EL (cell line): ENCODE data around the gene PIKFYVE.
"Not testable (repeated sequence)": the region's sequence is repeated elsewhere in the genome, so short reads cannot be mapped to it uniquely, and the experiment has no call there.

Experiments
- DNase-seq: peaks from one replicate; pipeline ENCODE4 v3.0.0-alpha.2; 2016

Gene PIKFYVE, protein sequence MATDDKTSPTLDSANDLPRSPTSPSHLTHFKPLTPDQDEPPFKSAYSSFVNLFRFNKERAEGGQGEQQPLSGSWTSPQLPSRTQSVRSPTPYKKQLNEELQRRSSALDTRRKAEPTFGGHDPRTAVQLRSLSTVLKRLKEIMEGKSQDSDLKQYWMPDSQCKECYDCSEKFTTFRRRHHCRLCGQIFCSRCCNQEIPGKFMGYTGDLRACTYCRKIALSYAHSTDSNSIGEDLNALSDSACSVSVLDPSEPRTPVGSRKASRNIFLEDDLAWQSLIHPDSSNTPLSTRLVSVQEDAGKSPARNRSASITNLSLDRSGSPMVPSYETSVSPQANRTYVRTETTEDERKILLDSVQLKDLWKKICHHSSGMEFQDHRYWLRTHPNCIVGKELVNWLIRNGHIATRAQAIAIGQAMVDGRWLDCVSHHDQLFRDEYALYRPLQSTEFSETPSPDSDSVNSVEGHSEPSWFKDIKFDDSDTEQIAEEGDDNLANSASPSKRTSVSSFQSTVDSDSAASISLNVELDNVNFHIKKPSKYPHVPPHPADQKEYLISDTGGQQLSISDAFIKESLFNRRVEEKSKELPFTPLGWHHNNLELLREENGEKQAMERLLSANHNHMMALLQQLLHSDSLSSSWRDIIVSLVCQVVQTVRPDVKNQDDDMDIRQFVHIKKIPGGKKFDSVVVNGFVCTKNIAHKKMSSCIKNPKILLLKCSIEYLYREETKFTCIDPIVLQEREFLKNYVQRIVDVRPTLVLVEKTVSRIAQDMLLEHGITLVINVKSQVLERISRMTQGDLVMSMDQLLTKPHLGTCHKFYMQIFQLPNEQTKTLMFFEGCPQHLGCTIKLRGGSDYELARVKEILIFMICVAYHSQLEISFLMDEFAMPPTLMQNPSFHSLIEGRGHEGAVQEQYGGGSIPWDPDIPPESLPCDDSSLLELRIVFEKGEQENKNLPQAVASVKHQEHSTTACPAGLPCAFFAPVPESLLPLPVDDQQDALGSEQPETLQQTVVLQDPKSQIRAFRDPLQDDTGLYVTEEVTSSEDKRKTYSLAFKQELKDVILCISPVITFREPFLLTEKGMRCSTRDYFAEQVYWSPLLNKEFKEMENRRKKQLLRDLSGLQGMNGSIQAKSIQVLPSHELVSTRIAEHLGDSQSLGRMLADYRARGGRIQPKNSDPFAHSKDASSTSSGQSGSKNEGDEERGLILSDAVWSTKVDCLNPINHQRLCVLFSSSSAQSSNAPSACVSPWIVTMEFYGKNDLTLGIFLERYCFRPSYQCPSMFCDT (N-terminal part only)

DNA sequence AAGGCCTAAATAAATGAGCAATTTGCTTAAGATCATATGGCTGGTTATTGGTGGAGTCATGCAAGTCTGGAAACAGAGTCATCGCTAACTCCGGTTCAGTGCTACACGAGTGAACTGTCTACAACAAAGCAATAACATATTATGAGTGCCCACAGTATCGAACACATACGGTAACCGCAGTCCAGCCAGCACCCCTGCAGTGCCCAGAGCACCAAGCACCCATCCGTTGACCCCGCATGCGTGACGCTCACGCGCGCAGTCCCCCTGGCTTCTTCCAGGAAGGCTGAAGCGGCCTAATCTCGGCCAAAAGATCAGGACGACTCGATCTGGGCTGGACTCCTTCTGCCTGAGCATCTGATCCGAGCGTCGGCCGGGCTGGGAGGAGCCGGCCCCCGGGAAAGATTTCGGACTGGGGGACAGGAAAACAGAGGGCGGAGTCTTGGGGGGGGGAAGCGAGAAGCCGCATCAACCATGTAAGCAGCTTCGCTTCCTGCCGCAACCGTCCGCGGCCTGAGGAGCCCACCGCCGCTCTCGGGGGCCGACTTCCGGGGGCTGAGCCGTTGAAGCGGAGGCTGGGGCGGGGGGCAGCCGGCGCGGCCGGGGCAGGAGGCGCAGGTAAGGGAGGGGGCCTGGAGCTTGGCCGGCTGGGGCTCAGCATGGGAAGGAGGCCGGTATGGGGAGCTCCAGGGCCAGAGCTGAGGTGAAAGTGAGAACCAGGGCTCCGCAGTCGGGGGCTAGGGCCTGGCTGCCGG, at the start of gene PIKFYVE:
Gene PIKFYVE (plus strand): TSS at position 455 of the 752 bp plus-strand sequence. CDS start 5,265 bp downstream, outside the sequence.
- DNase-seq = peak; percentile 99

DNA sequence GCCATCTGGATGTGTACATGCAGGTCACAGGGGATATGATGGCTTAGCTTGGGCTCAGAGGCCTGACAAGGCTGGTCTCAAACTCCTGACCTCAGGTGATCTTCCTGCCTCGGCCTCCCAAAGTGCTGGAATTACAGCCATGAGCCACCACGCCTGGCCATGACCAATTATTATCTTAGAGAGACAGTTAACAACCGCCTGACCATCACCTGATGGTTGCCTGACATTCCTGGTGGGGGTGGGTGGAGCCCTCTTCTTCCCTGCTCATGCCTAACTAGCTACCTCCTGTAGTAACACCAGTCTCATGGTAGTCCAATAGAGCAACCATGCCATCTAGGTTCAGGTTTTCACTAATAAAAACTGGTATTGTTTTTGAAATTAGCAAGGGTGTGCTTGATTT, 44.2 kb upstream of the PIKFYVE start:
- not testable (repeated sequence) for DNase-seq

DNA sequence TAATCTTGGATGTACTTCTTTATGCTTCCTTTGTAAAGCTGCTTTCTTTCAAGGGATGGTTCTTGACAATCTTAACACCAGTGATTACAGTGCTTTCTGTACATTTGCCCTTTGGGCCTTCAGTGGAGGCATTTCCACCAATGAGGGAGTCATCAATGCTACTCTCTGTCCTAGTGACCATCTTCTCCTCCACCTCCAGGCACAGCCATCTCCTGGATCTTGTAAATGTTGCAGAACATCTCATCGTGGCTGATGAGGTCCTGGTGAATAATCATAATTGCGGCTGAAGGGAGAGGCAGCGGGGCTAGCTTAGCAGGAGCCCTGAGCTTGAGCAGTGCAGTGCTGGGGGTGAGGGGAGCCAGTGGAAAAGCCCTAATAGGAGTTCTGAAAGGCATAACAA, 43.7 kb upstream of the PIKFYVE start:
- DNase-seq = peak; percentile 69

DNA sequence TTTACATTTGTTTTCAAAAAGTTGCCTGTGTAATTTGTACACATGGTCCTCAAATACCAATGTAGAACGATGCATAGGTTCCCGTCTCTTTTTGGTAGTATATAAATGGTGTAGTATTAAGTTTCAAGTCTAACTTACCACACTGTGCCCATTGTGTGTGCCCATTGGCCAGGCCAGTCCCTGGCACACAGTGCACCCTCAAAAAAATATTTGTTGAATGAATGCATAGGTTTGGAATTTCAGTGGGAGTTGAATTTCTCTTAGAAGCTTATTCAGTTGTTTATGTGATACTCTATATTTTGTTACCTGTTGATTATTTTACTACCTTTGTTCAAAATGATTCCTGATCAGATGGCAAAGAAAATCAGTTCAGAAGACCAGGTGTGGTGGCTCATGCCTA, 41.3 kb upstream of the PIKFYVE start:
- peak; percentile 36 for DNase-seq

DNA sequence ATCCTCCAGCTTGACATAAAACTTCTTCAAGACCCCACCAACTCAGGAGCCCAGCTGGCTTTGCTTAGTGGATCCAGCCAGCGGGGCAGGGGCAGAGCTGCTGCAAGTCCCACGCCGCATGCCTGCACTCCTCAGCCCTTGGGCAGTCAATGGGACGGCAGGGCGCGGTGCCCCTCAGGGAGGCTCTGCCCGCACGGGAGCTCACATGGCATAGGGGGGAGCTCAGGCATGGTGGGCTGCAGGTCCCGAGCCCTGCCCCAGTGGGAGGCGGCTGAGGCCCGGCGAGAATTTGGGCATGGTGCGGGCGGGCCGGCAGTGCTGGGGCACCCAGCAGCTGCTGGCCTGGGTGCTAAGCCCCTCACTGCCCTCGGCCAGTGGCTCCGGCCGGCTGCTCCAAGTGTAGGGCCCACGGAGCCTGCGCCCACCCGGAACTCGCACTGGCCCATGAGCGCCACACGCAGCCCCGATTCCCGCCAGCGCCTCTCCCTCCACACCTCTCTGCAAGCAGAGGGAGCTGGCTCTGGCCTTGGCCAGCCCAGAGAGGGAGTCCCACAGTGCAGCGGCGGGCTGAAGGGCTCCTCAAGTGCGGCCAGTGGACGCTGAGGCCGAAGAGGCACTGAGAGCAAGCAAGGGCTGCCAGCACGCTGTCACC, 38.3 kb upstream of the PIKFYVE start:
- no peak for DNase-seq

DNA sequence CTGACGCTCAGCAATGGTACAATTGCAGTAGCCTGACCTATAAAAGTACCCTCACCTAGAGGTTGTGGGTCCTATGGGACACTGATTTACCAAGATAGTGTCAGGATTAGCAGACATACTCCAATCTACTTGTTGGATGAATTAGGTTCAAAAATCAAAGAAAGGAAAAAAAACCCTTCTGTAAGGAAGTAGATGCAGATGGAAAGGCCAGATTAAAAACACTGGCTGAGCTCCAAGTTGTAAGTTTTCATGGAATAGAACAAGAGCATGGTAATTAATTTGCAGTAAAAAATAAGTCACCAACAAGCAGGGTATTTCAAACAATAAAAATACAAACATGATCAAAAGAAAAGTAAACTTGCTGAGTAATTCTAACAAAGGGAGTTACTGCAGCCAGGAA, 37.6 kb upstream of the PIKFYVE start:
- no peak for DNase-seq

DNA sequence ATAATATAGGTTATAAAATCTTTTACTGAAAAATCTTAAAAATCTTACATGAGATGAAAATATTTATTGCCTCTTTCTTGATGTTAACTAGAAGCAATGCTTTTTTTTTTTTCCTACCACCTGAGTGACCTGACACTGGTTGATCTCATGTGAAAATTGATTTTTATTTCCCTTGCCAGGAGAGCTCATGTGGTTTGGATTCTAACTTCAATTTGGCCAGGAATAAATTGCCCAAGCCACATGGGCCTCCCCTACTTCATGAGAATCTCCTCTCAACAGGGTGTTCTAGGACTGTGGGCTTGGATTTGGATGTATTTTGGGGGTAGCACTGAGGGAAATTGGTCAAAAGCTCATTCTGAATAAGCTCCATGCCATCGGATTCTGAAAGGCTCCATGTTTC, 31.3 kb upstream of the PIKFYVE start:
- no peak for DNase-seq

DNA sequence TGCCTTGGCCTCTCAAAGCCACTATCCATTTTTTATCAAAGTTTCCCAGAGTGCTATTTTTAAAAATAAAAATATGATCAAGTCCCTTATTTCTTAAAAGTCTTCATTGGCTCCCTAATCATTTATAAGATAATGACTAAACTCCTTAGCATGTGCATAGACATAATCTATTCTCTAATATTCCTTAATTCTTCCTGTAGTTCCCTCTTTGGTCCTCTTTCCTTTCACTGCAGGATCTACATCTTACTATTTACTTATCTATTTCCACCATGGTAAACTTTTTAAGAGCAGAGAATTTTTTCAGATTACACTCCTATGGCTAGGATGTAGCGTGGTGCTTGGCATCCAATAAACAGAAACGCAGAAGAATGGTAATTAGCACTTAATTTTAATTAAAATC, 30.2 kb upstream of the PIKFYVE start:
- DNase-seq = no peak

DNA sequence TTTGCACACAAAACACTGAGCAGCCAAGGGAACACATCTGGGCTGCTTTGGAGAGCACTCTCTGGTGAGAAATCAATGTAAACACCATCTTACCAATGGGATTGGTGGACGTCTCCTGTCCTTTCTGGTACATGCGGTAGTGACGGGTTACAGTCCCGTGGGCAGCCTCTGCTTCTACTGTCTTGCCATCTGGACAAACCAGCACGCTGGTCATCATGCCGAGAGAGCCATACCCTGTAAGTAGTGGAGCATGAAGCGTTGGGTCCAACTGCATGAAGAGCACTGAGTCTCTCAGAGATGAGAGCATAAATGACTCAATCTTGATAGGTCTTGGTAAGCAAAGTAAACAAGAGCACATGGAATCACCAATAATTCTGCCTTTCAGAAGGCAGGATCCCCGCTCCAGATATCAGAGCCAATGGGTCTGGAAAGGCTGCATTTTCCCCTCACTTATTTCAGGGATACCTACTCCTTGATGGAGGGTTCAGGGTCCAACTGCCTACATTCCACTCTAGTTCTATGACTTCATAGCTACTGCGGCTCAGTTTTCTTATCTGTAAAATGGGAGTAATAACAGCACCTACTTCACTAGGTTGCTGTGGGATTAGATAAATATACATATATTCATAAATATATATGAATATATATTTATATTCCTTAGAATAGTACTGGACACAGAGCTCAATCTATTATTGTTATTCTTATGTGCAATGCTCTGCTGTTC, 26.1 kb upstream of the PIKFYVE start:
- DNase-seq = no peak

DNA sequence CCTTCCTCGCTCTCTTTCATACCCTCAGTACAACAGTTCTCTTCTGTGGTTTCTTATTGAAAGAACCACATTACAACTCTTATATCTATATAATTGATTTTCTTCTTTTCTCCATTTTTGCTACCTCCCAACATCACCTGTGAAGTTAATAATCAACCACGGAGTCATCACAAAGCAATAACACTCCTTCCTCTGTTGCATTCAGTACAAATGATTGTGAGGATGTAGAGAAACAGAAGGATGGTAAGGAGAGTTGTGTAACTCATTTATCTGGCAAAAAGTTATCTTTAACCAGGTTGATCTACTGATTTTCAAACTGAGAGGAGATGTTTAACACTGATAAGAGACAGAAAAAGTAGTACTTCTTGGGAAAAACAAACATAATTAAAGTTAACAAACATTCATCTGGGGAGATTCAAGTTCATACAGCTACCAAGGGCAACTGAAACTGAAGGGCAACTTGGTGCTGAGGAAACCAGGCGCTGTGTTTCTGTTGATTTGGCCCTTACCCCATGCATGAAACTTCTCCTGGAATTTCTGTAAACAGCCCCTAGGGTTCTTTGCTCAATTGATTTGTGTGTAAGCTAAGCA, 25.3 kb upstream of the PIKFYVE start:
- no peak for DNase-seq

DNA sequence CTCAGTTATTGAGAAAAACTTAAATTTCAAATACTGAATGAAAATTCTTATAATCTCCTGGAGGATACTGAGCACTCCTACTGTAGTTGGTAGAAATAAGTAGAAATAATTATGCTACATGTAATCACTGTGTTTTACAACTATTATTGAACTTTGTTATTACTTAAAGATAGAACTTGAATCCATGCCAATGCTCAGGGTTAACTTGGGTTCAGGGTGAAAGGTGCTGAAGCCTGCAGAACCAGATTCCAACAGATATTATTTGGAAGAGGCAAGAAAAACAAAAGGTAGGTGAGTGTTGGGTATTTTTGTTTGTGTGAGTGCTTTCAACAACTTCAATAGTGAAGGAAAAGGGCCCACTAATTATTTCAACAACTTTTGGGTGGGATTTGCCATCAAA, 21.6 kb upstream of the PIKFYVE start:
- no peak for DNase-seq

DNA sequence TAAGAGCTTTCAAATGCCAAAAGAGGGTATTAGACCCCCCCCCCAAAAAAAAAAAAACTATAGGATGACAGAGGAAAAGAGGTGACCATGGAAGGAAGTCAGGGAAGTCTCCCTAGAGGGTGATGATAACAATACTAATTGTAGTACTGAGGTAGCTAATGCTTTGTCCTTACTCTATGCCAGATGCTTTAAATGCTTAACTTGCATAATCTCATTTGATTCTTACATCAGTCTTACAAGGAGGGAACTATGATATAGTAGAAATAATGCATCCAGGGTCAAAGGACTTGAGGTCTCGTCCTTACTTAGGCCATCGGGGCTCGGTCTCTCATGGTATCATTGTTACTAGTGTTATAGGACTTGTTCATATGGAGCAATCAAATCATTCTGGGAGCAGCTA, 20.3 kb upstream of the PIKFYVE start:
- no peak for DNase-seq

DNA sequence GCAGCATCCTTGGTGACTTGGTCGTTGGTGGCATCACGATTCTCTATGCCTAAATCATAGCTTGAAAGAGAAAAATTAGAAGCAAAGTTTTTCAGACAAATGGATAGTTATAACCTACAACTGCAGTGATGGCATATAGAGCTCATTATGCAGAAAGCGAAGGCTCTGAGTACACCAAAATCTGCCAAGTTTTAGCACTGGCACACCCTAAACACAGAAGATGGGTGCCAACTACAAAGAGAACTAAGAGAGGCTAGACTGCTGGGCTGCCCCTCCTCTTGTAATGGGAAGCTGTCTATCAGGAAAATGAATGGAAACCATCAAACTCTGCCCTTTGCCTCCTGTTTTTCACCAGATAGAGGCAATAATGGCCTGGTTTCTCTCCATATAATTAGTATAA, 17.5 kb upstream of the PIKFYVE start:
- no peak for DNase-seq

DNA sequence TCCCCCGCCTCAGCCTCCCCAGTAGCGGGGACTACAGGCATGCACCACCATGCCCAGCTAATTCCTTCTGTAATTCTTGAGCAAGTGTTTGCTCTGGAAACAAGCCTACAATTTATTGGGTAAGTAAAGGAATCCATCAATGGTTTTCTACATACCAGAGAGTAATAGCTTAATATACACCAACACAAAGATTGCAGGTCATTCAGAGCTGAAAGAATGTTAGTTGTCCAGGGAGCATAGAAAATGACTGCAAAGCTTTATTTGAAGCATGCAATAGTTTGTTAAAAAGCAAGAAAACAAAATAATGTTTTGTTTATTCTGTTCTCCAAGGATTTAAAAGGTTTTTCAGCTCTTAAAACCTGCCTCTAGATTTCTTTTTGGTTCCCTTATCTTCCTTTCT, 16.8 kb upstream of the PIKFYVE start:
- DNase-seq = no peak

DNA sequence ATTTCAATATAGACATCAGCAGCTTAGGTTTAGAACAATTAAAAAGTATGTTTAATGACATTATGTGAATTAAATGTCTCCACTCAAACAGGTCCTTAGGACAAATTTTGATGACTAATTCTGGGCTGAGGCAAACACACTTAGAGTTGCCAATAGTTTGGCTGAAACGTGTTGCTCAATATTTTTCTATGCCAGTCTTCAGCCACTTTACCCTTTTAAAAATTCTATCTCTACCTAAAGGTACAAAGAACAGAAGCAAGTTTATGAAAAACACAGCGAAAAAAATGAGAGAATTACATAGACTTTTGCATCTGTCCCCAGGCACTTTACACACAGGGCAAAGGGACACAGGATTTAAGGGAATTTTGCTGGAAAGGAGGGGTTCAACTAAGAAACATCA, 15.7 kb upstream of the PIKFYVE start:
- no peak for DNase-seq

DNA sequence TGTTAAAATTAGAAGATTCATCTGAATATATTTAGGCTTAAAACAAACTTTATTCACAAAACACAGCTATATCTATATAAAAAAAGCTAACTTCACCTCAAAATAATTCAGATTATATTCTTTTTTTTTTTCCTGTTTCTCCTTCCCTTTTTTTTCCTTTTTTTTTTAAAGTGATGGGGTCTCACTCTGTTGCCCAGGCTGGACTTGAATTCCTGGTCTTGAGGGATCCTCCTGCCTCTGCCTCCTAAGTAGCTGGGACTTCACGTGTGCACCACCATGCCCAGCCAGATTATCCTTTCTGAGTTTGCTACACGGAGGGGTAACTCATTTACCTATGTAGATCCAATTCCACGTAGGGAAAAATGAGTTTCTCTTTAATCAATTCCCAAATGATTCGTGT, 15.0 kb upstream of the PIKFYVE start:
- DNase-seq = no peak

DNA sequence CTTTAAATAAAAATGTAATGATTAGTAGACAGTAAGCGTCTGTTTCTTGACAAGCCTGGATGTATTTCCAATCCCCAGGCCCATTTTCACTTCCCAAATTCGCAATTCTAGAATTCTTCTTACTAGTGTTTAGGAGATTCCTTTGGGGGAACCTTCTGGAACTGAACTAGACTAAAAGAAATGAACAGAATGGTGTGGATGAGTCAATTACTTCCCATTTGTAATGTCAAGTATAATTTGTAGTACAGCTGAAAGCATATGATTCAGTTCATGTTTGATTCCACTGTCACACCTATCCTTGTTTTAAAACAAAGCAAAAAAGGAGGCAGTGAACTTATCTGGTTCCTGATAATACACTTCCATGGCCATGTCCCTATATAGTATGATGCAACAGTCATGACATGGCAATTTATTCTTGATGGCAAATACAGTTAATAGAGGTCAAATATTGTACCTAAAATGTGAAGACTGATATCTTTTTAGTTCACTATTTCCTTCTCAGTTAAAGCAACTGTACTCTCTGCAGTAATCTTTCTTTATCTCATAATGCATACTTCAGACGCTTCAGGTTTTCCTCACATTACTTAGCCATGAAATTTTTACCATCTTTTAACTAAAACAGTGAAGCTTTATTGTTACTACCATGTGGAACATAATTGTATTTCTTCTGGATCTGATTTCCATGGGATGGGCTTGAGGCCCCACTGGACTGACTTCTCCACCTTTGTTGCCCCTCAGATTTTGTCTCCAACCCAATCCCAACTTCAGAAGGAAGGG, 13.2 kb upstream of the PIKFYVE start:
- DNase-seq = no peak

DNA sequence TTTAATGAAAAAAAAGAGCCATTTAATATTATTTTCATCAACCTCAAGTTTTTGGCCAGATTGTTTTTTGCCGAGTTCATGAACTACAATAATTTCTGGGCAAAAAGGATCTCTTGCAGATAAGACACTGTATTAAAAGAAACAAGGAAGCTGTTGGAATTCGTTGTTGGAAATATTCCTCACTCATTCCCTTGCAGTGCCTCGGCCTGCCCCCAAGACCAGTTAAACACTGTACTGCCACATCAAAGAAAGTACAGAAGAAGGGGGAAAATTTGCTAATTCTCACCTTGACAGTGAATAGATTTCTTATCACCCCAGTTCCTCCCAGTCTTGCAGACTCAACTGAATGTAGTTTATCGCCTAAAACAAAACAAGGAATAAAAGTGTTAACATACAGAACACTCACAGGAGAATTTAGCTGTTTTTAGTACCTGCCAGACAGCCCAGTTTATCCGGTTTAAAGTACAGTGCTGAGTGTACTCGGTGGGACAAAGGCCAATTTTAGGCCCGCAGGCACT, 12.4 kb upstream of the PIKFYVE start:
- no peak for DNase-seq

DNA sequence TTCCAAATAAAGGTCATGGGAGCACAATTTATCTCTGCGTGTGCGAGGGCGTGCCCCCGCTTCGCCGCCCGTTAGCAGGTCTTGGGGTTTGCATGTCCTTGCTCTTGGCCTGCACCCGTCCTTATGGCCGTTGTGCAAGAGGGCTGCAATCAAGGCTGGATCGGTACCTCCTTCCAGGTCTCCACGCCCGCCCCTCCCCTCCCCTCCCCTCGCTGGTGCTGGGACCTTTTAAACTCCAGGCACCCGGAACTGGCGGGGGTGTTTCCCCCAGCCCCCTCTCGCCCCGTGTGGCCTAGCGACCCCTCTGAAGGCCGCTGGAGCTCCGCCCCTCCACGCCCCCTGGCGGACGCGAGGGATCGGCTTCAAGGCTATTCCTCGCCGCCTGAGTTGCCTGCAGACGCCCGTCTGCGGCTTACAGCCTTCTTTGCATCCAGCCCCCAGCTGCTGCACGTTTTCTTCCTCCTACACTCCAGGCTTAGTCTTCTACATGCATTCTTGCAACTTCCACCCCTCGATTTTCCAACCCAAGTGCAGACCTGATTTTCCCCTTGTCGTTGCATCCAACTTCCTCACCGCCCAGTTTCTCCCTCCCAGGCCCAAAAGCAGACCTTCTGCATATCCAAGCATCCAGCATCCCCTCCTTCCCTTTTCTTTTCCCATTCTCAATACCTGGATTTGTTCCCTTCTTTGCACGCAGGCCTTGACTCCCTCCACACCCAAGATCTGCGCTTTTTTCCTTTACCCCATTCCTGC, 11.8 kb upstream of the PIKFYVE start:
- DNase-seq = peak; percentile 72
